ENCODE measurements around the gene F11R.

- no peak for TF ChIP-seq POLR2A (IDR thresholded peaks at IDR 0.05)
- TF ChIP-seq CTCF (IDR thresholded peaks at IDR 0.05): no peak
- no peak for TF ChIP-seq POLR2AphosphoS5 (IDR thresholded peaks at IDR 0.05)
Observed at GRCh38 chr1:161044535-161044907, 23.6 kb upstream of the F11R start.

All from prostate gland (tissue), 2 donors.